ENCODE results near the gene DAAM2. TPM values are rescaled to one million over a fixed set of nuclear protein-coding genes. Genes with fewer than 3 reads are reported as not detected.

DAAM2 gene
- total RNA-seq, 2 experiments from 2014 or later = not detected

- peaks cover 47% of the 10 kb centered on the region for H3K36me3 Mint-ChIP-seq (ENCODE audit: low read depth)
- no peak overlapping the region for H3K27ac ChIP-seq (ENCODE audit: low read depth in 1 of 2, low read length in 2 of 2)
- POLR2A ChIA-PET = no interaction called here
- H3K4me3 Mint-ChIP-seq = no peak overlapping the region
- no peaks in the 10 kb centered on the region for H3K27me3 Mint-ChIP-seq
- no peaks in the 10 kb centered on the region for H3K27me3 ChIP-seq (ENCODE audit: control insufficient read depth in 1 of 2, insufficient read depth in 2 of 2, low read length in 2 of 2)
- no peak overlapping the region for H3K27ac Mint-ChIP-seq
- intact Hi-C loops (cut with DNase I, micrococcal nuclease) = no loop called here
- ATAC-seq (ENCODE audit: poor library complexity) (no peak), DNase-seq (no peak)
- no peak overlapping the region for H3K4me3 ChIP-seq (ENCODE audit: low read length)
- H3K4me1 ChIP-seq (ENCODE audit: insufficient read depth, low read length) = no peaks in the 10 kb centered on the region
- no peaks in the 10 kb centered on the region for H3K36me3 ChIP-seq (ENCODE audit: insufficient read depth, low read length)
- peaks cover 21% of the 10 kb centered on the region for H3K4me1 Mint-ChIP-seq (ENCODE audit: low read depth)
- H3K9me3 ChIP-seq (ENCODE audit: control insufficient read depth in 1 of 2, insufficient read depth in 1 of 2, low read length in 2 of 2) = peaks cover 0 to 16% of the 10 kb centered on the region in 2 experiments
- no peak for TF ChIP-seq CTCF (IDR thresholded peaks at IDR 0.05)
- CTCF ChIA-PET = no interaction called here
- H3K9me3 Mint-ChIP-seq = no peaks in the 10 kb centered on the region
Observed at GRCh38 chr6:39924283-39924682, 132.1 kb downstream of the DAAM2 start.

DNA sequence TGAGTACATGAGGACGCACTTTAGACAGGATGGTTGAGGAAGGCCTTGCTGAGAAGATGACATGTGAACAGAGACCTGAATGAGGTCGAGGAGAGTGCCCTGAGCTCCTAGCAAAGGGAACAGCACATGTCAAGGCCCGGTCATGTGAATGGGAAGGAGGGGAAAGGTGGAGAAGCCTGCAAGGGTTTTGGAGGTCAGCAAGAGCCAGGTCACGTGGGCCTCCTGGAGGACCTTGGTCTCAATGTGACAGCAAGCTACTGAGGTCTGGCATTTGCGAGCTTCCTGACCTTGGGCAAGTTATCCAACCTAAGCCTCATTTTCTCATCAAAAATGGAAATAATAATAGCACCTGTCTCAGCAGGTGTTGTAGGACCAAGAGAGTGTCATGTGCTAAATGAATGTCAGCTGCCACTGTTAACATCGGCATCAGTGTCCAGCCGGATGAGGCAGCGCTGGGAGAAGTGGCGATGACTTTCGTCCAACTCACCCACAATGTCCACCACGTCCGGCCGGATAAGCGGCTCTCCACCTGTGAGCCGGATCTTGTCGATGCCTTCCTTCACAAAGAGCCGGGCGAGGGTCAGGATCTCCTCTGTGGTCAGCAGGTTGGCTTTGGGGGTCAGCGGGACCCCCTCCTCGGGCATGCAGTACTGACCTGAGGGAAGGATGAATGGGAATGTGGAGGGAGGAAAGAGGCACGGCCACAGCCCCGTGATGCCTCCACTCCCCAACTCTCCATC is 133.2 kb downstream of the DAAM2 start:
- CTCF ChIA-PET = no interaction called here
- no peak for TF ChIP-seq CTCF (IDR thresholded peaks at IDR 0.05)
- Mint-ChIP-seq H3K4me1 (ENCODE audit: low read depth) (peaks cover 21% of the 10 kb centered on the region), H3K27me3 (no peaks in the 10 kb centered on the region), H3K27ac (no peak overlapping the region), H3K4me3 (no peak overlapping the region), H3K36me3 (ENCODE audit: low read depth) (peaks cover 36% of the 10 kb centered on the region), H3K9me3 (no peaks in the 10 kb centered on the region)
- Histone ChIP-seq H3K27me3 (ENCODE audit: control insufficient read depth in 1 of 2, insufficient read depth in 2 of 2, low read length in 2 of 2) (no peaks in the 10 kb centered on the region), H3K27ac (ENCODE audit: low read depth in 1 of 2, low read length in 2 of 2) (no peak overlapping the region), H3K4me1 (ENCODE audit: insufficient read depth, low read length) (no peaks in the 10 kb centered on the region), H3K36me3 (ENCODE audit: insufficient read depth, low read length) (no peaks in the 10 kb centered on the region), H3K4me3 (ENCODE audit: low read length) (no peak overlapping the region), H3K9me3 (ENCODE audit: control insufficient read depth in 1 of 2, insufficient read depth in 1 of 2, low read length in 2 of 2) (peaks cover 0 to 16% of the 10 kb centered on the region in 2 experiments)
- DNase-seq = no peak
- ATAC-seq (ENCODE audit: poor library complexity) = no peak
- POLR2A ChIA-PET = no interaction called here
- intact Hi-C loops (cut with DNase I, micrococcal nuclease) = no loop called here

DNA sequence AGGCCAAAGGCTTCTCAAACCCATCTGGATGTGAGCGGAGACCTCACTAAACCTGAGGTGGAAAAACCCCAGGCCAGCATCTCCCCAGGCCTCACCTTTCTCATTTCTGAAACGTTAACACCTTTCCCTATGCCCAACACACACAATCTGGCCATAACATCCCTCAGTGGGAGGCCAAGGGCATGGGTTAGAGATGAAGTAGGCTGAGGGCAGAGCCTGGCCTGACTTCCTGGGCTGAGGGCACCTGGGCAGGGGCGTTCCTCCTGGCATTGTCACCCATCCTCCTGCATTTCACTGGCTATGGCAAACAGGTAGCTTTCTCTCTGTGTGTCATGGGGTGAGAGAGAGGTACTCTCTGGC is 133.7 kb downstream of the DAAM2 start:
- Histone ChIP-seq H3K9me3 (ENCODE audit: control insufficient read depth in 1 of 2, insufficient read depth in 1 of 2, low read length in 2 of 2) (peaks cover 0 to 16% of the 10 kb centered on the region in 2 experiments), H3K4me3 (ENCODE audit: low read length) (no peak overlapping the region), H3K36me3 (ENCODE audit: insufficient read depth, low read length) (no peaks in the 10 kb centered on the region), H3K27me3 (ENCODE audit: control insufficient read depth in 1 of 2, insufficient read depth in 2 of 2, low read length in 2 of 2) (no peaks in the 10 kb centered on the region), H3K27ac (ENCODE audit: low read depth in 1 of 2, low read length in 2 of 2) (no peak overlapping the region), H3K4me1 (ENCODE audit: insufficient read depth, low read length) (no peaks in the 10 kb centered on the region)
- DNase-seq (no peak), ATAC-seq (ENCODE audit: poor library complexity) (no peak)
- Mint-ChIP-seq H3K9me3 (no peaks in the 10 kb centered on the region), H3K4me1 (ENCODE audit: low read depth) (peaks cover 21% of the 10 kb centered on the region), H3K27ac (peak overlapping the region; percentile 46), H3K4me3 (no peak overlapping the region), H3K36me3 (ENCODE audit: low read depth) (peaks cover 36% of the 10 kb centered on the region), H3K27me3 (no peaks in the 10 kb centered on the region)
- ChIA-PET CTCF (no interaction called here), POLR2A (no interaction called here)
- intact Hi-C loops (cut with DNase I, micrococcal nuclease) = no loop called here
- no peak for TF ChIP-seq CTCF (IDR thresholded peaks at IDR 0.05)
